Measurements from ENCODE around the gene ATP1A3. TPM values are rescaled to one million over a fixed set of nuclear protein-coding genes. Genes with fewer than 3 reads are reported as not detected.

ATP1A3 gene
- total and polyA plus RNA-seq, 4 experiments from 2014 or later, result 0.89 to 3.5 (median 1.8) TPM

DNA sequence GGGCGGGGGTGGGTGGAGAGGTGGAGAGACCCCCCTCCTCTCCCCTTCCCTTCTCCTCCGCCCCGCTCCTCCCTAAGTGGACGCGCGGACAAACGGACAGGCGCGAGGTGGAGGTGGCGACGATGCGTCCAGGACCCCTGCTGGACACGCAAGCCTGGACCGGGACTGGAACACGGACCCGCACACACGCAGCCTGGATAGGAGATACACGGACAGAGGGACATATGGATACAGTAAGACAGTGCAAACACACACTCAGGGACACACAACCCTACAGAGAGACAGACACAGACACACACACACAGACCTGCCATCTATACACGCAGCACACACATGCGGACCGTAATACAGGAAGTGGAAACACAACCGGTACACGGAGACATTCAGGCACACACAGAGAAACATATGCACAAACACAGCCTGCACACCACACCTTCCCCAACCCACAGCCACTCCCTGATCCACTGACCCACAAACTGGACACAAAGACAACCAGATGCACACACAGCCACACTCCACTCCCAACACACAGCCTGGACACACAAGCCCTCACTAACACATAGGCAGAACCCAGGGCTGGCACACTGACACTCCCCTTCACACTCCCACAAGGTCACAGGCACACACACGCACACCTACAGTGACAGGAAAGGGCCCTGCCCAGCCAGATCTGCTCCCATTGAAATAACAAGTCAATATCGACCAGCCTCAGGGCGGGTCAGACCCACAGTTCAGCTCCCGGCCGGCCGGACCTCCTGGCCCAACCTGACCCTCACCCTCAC lies 65.1 kb downstream of the ATP1A3 start:
- peak overlapping the region; percentile 86 to 98 (median 94) for H3K4me3 Mint-ChIP-seq
- H3K27ac Mint-ChIP-seq, result peak overlapping the region; percentile 75 to 96 (median 89)
- POLR2A ChIA-PET (ENCODE audit: partially characterized antibody), result interaction anchor here (0.9 to 10.2 kb wide), 15 partner anchors 16 to 69 kb away, joined by 3 to 156 read pairs (median 7); partner anchors contain the start of genes ARHGEF1 and RPS19
- H3K27me3 Mint-ChIP-seq, result no peaks in the 10 kb centered on the region
- Histone ChIP-seq H3K27ac (ENCODE audit: low read depth, low read length) (no peak overlapping the region), H3K4me3 (ENCODE audit: low read length in 2 of 2) (peak overlapping the region; percentile 37 to 74), H3K36me3 (ENCODE audit: insufficient read depth, low read length) (no peaks in the 10 kb centered on the region), H3K4me1 (ENCODE audit: insufficient read depth, low read length) (peaks cover 28% of the 10 kb centered on the region), H3K27me3 (ENCODE audit: insufficient read depth, low read length) (no peaks in the 10 kb centered on the region), H3K9me3 (ENCODE audit: control insufficient read depth in 1 of 2, low read length in 2 of 2) (no peaks in the 10 kb centered on the region)
- no peaks in the 10 kb centered on the region for H3K9me3 Mint-ChIP-seq
- H3K36me3 Mint-ChIP-seq, result no peaks in the 10 kb centered on the region
- peaks cover 20 to 44% (median 27%) of the 10 kb centered on the region in 4 donors for H3K4me1 Mint-ChIP-seq
- DNase-seq, result peak; percentile 51 to 68 (median 54)
- intact Hi-C loops (cut with micrococcal nuclease), result loop anchor here (1.0 to 2.0 kb wide), 3 partner anchors 14 to 54 kb away; no protein-coding TSS in a partner anchor
- CTCF ChIA-PET (ENCODE audit: partially characterized antibody), result interaction anchor here (0.9 to 1.9 kb wide), 6 partner anchors 8 to 69 kb away, joined by 3 to 7 read pairs (median 4); partner anchors contain the start of gene RPS19

DNA sequence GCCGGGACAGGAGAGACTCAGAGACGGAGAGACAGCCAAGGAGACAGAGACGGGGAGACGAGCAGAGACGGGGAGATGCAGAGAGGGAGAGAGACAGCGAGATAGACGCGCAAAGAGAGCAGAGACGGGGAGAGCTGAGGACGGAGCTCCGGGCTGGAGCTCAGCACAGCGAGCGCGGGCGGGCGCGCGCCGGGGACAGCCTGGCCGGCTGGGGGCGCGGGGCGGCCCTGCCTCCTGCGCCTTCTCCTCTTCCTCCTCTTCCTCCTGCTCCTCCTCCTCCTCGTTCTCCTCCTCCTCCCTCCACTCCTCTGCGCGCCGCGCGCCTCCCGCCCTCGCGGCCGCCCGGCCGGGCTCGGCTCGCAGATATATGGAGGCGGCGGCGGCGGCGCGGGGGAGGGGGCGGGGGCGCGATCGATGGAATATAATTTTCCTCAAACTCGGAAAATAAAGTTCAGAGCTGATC lies 65.8 kb downstream of the ATP1A3 start, which contains the start of gene ERFL:
Gene ERFL (minus strand): TSS at position 229 of the 463 bp plus-strand sequence. CDS start 15,530 bp downstream, outside the sequence.
- intact Hi-C loops (cut with micrococcal nuclease), result loop anchor here (1.0 to 2.0 kb wide), 3 partner anchors 13 to 53 kb away; no protein-coding TSS in a partner anchor
- H3K9me3 Mint-ChIP-seq, result no peaks in the 10 kb centered on the region

DNA sequence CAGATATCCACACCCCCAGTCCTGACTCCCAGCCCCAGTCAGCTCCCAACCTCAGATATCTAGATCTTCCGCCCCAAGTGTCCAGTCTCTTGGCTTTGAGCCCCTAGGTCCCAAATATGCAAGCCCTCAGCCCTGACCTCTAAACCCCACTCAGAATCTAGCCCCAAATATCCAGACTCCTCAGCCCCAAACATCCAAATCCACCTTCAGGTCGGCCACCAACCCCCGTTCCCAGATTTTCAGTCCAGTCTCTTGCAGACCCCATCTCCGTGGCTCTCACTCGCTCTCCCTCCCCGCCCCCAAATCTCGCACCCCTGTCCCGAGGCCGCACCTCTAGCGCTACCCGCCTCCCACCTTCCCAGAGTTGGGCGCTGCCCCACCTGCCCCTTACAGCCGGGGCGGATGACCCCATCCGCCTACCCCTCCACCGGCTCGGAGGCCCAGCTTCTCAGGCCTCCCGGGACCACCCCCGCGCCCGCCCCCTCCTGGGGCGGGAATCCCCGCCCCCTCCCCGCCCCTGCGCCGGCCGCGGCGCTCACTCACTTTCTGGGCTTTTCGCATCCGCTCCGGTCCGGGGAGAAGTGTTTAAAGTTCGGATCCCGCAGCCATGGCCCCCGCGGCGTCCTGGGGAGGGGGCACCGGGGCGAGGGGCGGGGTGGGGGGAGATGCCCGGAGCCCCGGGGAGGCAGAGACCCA lies 66.4 kb downstream of the ATP1A3 start:
- H3K4me3 Mint-ChIP-seq, result peak overlapping the region in 7 of 8 donors; percentile 84 to 96 (median 86)
- Histone ChIP-seq H3K4me1 (ENCODE audit: insufficient read depth, low read length) (peaks cover 27% of the 10 kb centered on the region), H3K4me3 (ENCODE audit: low read length in 2 of 2) (peak overlapping the region; percentile 57 to 74), H3K9me3 (ENCODE audit: control insufficient read depth in 1 of 2, low read length in 2 of 2) (no peaks in the 10 kb centered on the region), H3K27ac (ENCODE audit: low read depth, low read length) (peak overlapping the region; percentile 33), H3K36me3 (ENCODE audit: insufficient read depth, low read length) (no peaks in the 10 kb centered on the region), H3K27me3 (ENCODE audit: insufficient read depth, low read length) (no peaks in the 10 kb centered on the region)
- H3K9me3 Mint-ChIP-seq, result no peaks in the 10 kb centered on the region
- CTCF ChIA-PET (ENCODE audit: partially characterized antibody), result interaction anchor here (0.7 to 1.9 kb wide), 4 partner anchors 9 to 67 kb away, joined by 3 to 7 read pairs (median 5); partner anchors contain the start of gene RPS19
- POLR2A ChIA-PET (ENCODE audit: partially characterized antibody), result interaction anchor here (0.6 to 10.2 kb wide), 16 partner anchors 15 to 379 kb away, joined by 3 to 156 read pairs (median 4); partner anchors contain the start of genes ARHGEF1, RABAC1 and RPS19
- peak overlapping the region in 4 of 7 donors; percentile 44 to 74 (median 52) for H3K27ac Mint-ChIP-seq
- peaks cover 0 to 4% of the 10 kb centered on the region in 2 donors for H3K36me3 Mint-ChIP-seq
- DNase-seq, result peak in 1 of 5 donors; percentile 29
- intact Hi-C loops (cut with micrococcal nuclease), result loop anchor here (1.0 to 2.0 kb wide), 3 partner anchors 13 to 52 kb away; no protein-coding TSS in a partner anchor
- H3K4me1 Mint-ChIP-seq, result peaks cover 20 to 31% (median 26%) of the 10 kb centered on the region in 4 donors
- H3K27me3 Mint-ChIP-seq, result peaks cover 0 to 2% of the 10 kb centered on the region in 2 donors

More for the DNA sequence above, 65.8 kb downstream of the ATP1A3 start, which contains the start of gene ERFL:
- Histone ChIP-seq H3K9me3 (ENCODE audit: control insufficient read depth in 1 of 2, low read length in 2 of 2) (no peaks in the 10 kb centered on the region), H3K4me3 (ENCODE audit: low read length in 2 of 2) (peak within 1 kb of the TSS; percentile 57 to 74), H3K27ac (ENCODE audit: low read depth, low read length) (peak within 1 kb of the TSS; percentile 33), H3K27me3 (ENCODE audit: insufficient read depth, low read length) (no peaks in the 10 kb centered on the region), H3K4me1 (ENCODE audit: insufficient read depth, low read length) (peaks cover 27% of the 10 kb centered on the region), H3K36me3 (ENCODE audit: insufficient read depth, low read length) (no peaks in the 10 kb centered on the region)
- CTCF ChIA-PET (ENCODE audit: partially characterized antibody), result interaction anchor here (0.9 to 1.9 kb wide), 4 partner anchors 9 to 68 kb away, joined by 3 to 7 read pairs (median 4); partner anchors contain the start of gene RPS19
- peak within 1 kb of the TSS; percentile 75 to 96 (median 89) for H3K27ac Mint-ChIP-seq
- POLR2A ChIA-PET (ENCODE audit: partially characterized antibody), result interaction anchor here (0.6 to 10.2 kb wide), 16 partner anchors 14 to 379 kb away, joined by 3 to 156 read pairs (median 4); partner anchors contain the start of genes ARHGEF1, RABAC1 and RPS19
- H3K4me1 Mint-ChIP-seq, result peaks cover 18 to 37% (median 23%) of the 10 kb centered on the region in 4 donors
- peaks cover 0 to 2% of the 10 kb centered on the region in 2 donors for H3K36me3 Mint-ChIP-seq
- H3K27me3 Mint-ChIP-seq, result no peaks in the 10 kb centered on the region
- peak in 1 of 5 donors; percentile 28 for DNase-seq
- peak within 1 kb of the TSS; percentile 86 to 98 (median 94) for H3K4me3 Mint-ChIP-seq

DNA sequence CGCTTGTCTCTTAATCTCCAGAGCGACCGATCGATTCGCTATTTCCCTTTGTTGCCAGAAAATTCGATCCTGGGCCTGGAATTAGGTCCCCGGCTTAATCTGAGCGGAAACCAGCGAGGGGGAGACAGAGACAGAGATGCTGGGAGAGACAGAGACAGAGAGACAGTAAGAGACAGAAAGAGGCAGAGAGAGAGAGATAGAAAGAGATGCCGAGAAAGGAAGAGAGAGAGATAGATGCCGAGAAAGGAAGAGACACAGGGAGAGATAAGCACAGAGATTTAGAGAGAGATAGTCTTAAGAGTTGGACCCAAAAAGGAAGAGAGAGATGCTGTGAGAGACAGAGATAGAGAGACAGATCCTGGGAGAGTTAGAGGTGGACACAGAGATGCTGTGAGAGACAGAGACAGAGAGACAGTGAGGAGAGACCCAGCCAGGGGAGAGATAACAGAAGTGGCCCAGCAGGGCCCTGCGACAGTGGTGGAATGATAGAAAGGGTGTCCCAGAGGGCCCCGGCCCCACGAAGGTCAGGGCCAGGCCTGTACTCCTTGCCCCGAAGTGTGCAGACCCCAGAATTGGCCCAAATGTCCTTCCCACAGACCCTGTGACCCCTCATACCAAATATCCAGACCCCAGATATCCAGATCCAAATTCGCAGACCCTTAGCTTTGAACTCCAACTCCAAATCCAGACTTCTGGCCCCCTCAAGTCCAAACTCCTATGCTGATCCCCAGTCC lies 67.1 kb downstream of the ATP1A3 start:
- intact Hi-C loops (cut with micrococcal nuclease), result no loop called here
- POLR2A ChIA-PET (ENCODE audit: partially characterized antibody), result interaction anchor here (0.6 to 10.2 kb wide), 9 partner anchors 16 to 66 kb away, joined by 3 to 156 read pairs (median 7); partner anchors contain the start of genes ARHGEF1 and RPS19
- H3K4me1 ChIP-seq (ENCODE audit: insufficient read depth, low read length), result peaks cover 27% of the 10 kb centered on the region
- no peaks in the 10 kb centered on the region for H3K9me3 ChIP-seq (ENCODE audit: control insufficient read depth in 1 of 2, low read length in 2 of 2)
- no peak overlapping the region for H3K4me3 Mint-ChIP-seq
- no peak overlapping the region for H3K4me3 ChIP-seq (ENCODE audit: low read length in 2 of 2)
- no peaks in the 10 kb centered on the region for H3K36me3 ChIP-seq (ENCODE audit: insufficient read depth, low read length)
- H3K36me3 Mint-ChIP-seq, result peaks cover 0 to 4% of the 10 kb centered on the region in 2 donors
- H3K27me3 Mint-ChIP-seq, result peaks cover 0 to 2% of the 10 kb centered on the region in 2 donors
- no peaks in the 10 kb centered on the region for H3K27me3 ChIP-seq (ENCODE audit: insufficient read depth, low read length)
- DNase-seq, result no peak
- no peaks in the 10 kb centered on the region for H3K9me3 Mint-ChIP-seq
- H3K27ac Mint-ChIP-seq, result no peak overlapping the region
- peaks cover 22 to 35% (median 27%) of the 10 kb centered on the region in 4 donors for H3K4me1 Mint-ChIP-seq
- CTCF ChIA-PET (ENCODE audit: partially characterized antibody), result interaction anchor here (0.7 to 1.9 kb wide), 3 partner anchors 10 to 67 kb away, joined by 4 to 7 read pairs (median 6); partner anchors contain the start of gene RPS19
- no peak overlapping the region for H3K27ac ChIP-seq (ENCODE audit: low read depth, low read length)

DNA sequence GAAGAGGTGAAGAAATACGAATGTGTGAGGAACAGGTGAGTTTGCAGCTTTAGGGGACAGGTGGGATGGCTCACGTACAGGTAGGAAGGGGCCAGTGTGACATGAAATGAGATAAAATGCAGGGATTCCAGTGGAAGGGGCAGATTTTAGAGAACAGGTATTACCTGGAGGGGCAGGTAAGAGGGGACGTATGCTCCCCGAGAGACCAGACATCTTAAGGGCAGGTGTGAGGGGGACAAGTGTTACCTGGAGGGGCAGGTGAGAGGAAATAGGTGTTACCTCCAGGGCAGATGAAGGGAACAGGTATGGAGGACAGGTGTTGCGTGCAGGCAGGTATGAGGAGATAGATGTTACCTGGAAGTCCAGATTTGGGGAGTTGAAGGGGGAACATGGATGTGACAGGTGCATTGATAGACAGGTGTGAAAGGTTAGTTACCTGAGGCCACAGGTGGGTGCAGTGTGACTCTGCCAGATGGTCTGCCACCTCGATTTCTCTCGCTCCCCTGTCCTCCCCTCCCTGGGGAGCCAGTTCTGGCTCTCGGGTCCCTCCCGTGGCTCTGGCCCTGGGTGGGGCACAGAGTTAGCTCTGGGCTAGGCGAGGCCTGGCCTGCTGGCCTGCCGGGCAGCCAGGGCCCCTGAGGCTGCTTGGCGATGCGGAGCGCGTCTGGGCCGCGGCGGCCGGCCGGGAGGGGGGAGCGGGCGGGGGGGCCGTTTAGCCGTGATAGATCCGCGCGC lies 67.8 kb downstream of the ATP1A3 start:
- no peaks in the 10 kb centered on the region for H3K27me3 ChIP-seq (ENCODE audit: insufficient read depth, low read length)
- no peak for DNase-seq

More for the DNA sequence above, 67.8 kb downstream of the ATP1A3 start:
- no peak overlapping the region for H3K27ac Mint-ChIP-seq
- no peak overlapping the region for H3K4me3 Mint-ChIP-seq
- H3K36me3 Mint-ChIP-seq, result peaks cover 0 to 4% of the 10 kb centered on the region in 2 donors
- intact Hi-C loops (cut with micrococcal nuclease), result no loop called here
- H3K4me1 ChIP-seq (ENCODE audit: insufficient read depth, low read length), result peaks cover 27% of the 10 kb centered on the region
- no peaks in the 10 kb centered on the region for H3K9me3 Mint-ChIP-seq
- H3K27ac ChIP-seq (ENCODE audit: low read depth, low read length), result no peak overlapping the region
- CTCF ChIA-PET (ENCODE audit: partially characterized antibody), result no interaction called here
- H3K4me1 Mint-ChIP-seq, result peaks cover 22 to 32% (median 28%) of the 10 kb centered on the region in 4 donors
- POLR2A ChIA-PET (ENCODE audit: partially characterized antibody), result interaction anchor here (1.1 to 10.2 kb wide), 4 partner anchors 14 to 53 kb away, joined by 4 to 156 read pairs (median 8); partner anchors contain the start of gene ARHGEF1
- H3K9me3 ChIP-seq (ENCODE audit: control insufficient read depth in 1 of 2, low read length in 2 of 2), result no peaks in the 10 kb centered on the region
- peaks cover 0 to 2% of the 10 kb centered on the region in 2 donors for H3K27me3 Mint-ChIP-seq
- H3K4me3 ChIP-seq (ENCODE audit: low read length in 2 of 2), result no peak overlapping the region
- no peaks in the 10 kb centered on the region for H3K36me3 ChIP-seq (ENCODE audit: insufficient read depth, low read length)
